Measurements from ENCODE around the gene NT5C3A. TPM values are rescaled to one million over a fixed set of nuclear protein-coding genes. Genes with fewer than 3 reads are reported as not detected.

The NT5C3A gene
- total RNA-seq: 10.1 and 13.6 TPM in 2 replicates

GRCh38 chr7:33062023-33062781 is at the start of gene NT5C3A:
NT5C3A (minus strand) TSS chr7:33062776; CDS start chr7:33062705, 71 bp downstream.

DNA sequence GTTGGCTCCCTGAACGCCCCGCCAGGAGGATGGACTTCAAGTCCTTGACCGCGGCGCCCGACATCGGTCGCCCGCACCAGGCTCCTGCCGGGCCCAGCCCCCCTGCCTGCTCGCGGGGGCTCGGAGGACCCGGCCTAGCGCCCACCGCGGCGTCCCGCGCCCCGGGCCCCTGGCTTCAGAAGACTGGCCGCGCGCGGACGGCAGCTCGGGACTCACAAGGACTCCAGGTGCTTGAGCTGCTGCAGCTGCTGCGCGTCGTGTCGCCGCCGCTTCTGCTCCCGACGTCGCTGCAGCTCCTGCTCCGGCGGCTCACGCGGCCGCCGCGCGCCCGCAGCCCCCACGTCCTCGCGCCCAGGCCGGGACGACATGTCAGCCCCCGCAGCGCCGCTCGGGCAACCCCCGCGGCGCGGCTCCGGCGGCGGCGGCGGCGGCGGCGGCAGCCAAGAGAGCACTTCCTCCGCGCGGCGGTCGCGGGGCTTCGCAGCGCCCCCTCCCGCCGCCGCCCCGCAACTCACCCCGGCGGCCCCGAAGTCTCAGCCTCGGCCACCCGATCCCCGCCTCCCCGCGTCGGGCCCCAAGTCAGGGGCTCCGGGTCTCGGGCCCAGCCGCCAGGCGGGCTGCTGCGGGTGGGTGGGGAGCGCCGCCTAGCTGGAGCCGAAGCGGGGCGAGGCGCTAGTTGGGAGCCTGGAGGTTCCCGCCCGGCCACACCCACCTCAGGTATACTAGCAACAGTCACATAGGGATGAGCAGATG is 46.6 kb upstream of the NT5C3A start, which contains the start of gene RP9:
Gene RP9, minus strand, starts transcription at position 400 of the 753 bp plus-strand sequence. Its CDS starts 32 bp downstream, at position 368.

Other genes starting within 250 kb of the NT5C3A start
- gene KBTBD2, start 171.0 kb downstream of the NT5C3A start, total RNA-seq: 27.8 and 28.4 TPM in 2 replicates
- gene FKBP9, start 105.3 kb downstream of the NT5C3A start, total RNA-seq: 308 and 329 TPM in 2 replicates
- 6.3 and 7.0 TPM in 2 replicates for gene RP9, start 46.6 kb upstream of the NT5C3A start, total RNA-seq
- 7.8 and 11.2 TPM in 2 replicates for gene BBS9, start 66.8 kb upstream of the NT5C3A start, total RNA-seq

All from cardiac atrium fibroblast (primary cell).